Activated CD4-positive, alpha-beta memory T cell treated with anti-CD3 and anti-CD28 coated beads, Interleukin-2, amount 10 ng/mL, durations not matched to agents 7 days and 5 days (primary cell): Measurements from ENCODE around the gene PLD5. TPM values are rescaled to one million over a fixed set of nuclear protein-coding genes. Genes with fewer than 3 reads are reported as not detected.
"Not testable (repeated sequence)": the region's sequence is repeated elsewhere in the genome, so short reads cannot be mapped to it uniquely, and the experiment has no call there.

Source experiments
- CTCF ChIA-PET: fragments of 350-600 bp; sonication (Branson Sonifier 250); formaldehyde crosslinking; loops from one replicate; lab custom pipeline; 2021; ENCODE audit warnings: antibody characterized with exemption, inconsistent platforms; lab: Charles Lee
- POLR2A ChIA-PET: fragments of 350-600 bp; sonication (Branson Sonifier 250); formaldehyde crosslinking; loops from one replicate; lab custom pipeline; 2021; ENCODE audit warnings: antibody characterized with exemption; lab: Charles Lee
- DNase-seq: peaks from one replicate; pipeline ENCODE4 v3.0.0-alpha.2; 2020
- H3K27ac Mint-ChIP-seq: one replicate; pipeline ENCODE4 v1.8.0; 2021; ENCODE audit warnings: mild to moderate bottlenecking, mixed read lengths
- H3K27me3 Mint-ChIP-seq: one replicate; pipeline ENCODE4 v1.8.0; 2021; ENCODE audit warnings: mixed read lengths
- H3K36me3 Mint-ChIP-seq: one replicate; pipeline ENCODE4 v1.8.0; 2021; ENCODE audit warnings: low read depth, mixed read lengths
- H3K4me1 Mint-ChIP-seq: one replicate; pipeline ENCODE4 v1.8.0; 2021; ENCODE audit warnings: mixed read lengths
- H3K4me3 Mint-ChIP-seq: one replicate; pipeline ENCODE4 v1.8.0; 2021; ENCODE audit warnings: mild to moderate bottlenecking, mixed read lengths
- H3K9me3 Mint-ChIP-seq: one replicate; pipeline ENCODE4 v1.8.0; 2021; ENCODE audit warnings: mixed read lengths
- total RNA-seq, 2 experiments: library from RNA; stranded (reverse); gene quantifications; one replicate each; pipeline ENCODE4 v1.2.3, GENCODE V29; 2021

The PLD5 gene
- total RNA-seq, 2 experiments from 2014 or later: not detected

DNA sequence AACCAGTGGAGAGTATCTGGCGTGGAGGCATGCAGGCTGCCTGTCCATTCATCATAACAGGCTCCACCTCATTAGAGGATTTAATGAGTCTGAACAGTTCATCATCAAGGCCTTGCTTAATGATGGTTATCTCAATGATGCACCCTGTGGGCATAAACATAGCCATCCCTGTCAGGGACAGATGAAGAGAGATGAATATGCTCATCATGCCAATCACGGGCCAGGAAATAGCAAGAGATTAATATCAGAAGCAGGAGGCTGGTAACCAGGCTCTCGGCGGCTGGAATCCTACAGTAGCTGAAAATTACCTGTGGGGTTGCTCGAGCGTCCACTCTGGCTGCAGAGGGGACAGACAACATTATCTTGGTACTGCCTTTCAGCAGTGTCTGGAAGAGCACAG lies 247.7 kb downstream of the PLD5 start:
- H3K27ac Mint-ChIP-seq, POLR2A ChIA-PET, H3K27me3 Mint-ChIP-seq, H3K4me3 Mint-ChIP-seq, CTCF ChIA-PET, DNase-seq, H3K4me1 Mint-ChIP-seq, H3K9me3 Mint-ChIP-seq, H3K36me3 Mint-ChIP-seq: not testable (repeated sequence)

- H3K4me1 Mint-ChIP-seq, CTCF ChIA-PET, H3K9me3 Mint-ChIP-seq, H3K4me3 Mint-ChIP-seq, DNase-seq, H3K36me3 Mint-ChIP-seq, H3K27ac Mint-ChIP-seq, POLR2A ChIA-PET, H3K27me3 Mint-ChIP-seq: not testable (repeated sequence)
Observed at GRCh38 chr1:242267004-242267403, 257.5 kb downstream of the PLD5 start.

DNA sequence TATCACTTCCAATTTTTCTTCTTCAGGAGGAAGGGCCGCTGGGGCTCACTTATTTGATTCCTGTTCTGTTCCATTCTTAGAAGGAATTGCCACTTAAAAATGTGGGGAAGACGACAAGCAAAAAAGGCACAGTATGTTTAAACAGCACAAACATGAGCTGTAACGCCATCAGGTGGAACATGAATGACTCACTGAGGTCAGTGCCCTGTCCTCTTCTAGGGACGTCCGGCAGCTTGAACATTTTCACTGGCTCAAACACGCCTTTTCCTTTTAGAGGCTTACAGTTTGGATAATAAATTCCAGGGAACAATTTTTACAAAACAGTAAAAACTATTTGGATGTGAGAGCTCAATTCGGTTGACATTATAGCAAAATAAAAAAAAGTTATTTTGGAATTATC lies 260.1 kb downstream of the PLD5 start:
- H3K27me3 Mint-ChIP-seq, POLR2A ChIA-PET, H3K9me3 Mint-ChIP-seq, H3K27ac Mint-ChIP-seq, CTCF ChIA-PET, DNase-seq, H3K4me3 Mint-ChIP-seq, H3K4me1 Mint-ChIP-seq, H3K36me3 Mint-ChIP-seq: not testable (repeated sequence)

DNA sequence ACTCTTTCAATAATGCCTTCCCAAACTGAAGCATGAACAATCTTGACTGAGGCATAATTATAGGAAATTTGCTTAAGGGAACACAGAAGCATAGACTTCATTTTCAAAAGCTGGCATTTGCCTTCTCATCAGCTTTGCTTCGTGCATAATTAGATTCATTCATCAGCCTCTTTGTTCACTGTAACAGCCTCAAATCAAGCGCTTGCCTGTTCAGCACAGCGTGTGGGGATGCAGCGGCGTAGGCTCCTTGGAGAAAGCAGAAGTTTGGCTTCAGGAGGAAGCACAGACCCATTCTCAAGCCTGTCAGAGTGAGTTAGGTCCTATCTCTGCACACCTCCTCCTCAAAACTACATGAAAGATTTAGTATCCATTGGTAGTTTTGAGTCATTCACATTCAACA lies 279.2 kb downstream of the PLD5 start:
- ChIA-PET POLR2A (no interaction called here), CTCF (no interaction called here)
- no peaks in the 10 kb centered on the region for H3K36me3 Mint-ChIP-seq
- H3K4me1 Mint-ChIP-seq: no peaks in the 10 kb centered on the region
- H3K27me3 Mint-ChIP-seq: no peaks in the 10 kb centered on the region
- peaks cover 3% of the 10 kb centered on the region for H3K9me3 Mint-ChIP-seq
- no peak overlapping the region for H3K27ac Mint-ChIP-seq
- no peak for DNase-seq
- H3K4me3 Mint-ChIP-seq: no peak overlapping the region

GRCh38 chr1:242243472-242243871 lies 281.0 kb downstream of the PLD5 start:
- Mint-ChIP-seq H3K27me3 (no peaks in the 10 kb centered on the region), H3K4me1 (no peaks in the 10 kb centered on the region), H3K9me3 (peaks cover 3% of the 10 kb centered on the region), H3K27ac (no peak overlapping the region), H3K4me3 (no peak overlapping the region), H3K36me3 (no peaks in the 10 kb centered on the region)
- ChIA-PET CTCF (no interaction called here), POLR2A (no interaction called here)
- no peak for DNase-seq

DNA sequence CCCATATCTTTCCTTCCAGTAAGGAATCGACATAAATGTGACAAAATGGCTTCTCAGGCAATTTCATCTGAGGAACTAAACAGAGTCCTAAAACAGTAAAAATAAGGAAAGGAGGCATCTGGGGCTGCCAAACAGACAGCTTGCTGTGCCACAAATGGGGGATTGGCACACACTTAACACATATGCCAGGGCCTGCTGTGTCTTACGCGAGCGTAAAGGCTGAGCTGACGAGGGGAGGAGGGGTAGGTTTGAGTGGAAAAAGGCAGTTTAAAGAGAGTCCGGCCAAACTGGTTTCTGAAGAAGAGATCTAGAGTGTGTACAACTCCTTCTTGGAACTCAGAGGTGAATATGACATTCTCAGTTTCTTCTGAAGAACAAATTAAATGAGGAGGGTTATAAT lies 281.5 kb downstream of the PLD5 start:
- CTCF ChIA-PET: no interaction called here

DNA sequence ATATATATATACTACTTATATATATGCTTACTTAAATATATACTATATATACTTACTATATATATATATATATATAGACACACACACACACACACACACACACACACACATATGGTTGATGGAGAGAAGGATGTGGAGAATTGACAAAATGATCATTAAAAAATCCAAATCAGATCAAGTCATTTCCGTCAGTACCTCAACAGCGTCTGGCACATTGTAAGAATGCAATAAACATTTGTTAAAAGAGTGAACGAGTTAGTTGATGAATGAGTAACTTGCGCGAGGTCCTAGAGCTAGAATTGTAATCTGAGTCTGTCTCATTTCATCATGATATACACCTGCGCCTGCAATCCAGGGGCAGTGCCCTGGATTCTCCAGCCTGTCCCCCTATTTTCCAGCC lies 282.6 kb downstream of the PLD5 start:
- ChIA-PET CTCF (no interaction called here), POLR2A (no interaction called here)
- Mint-ChIP-seq H3K4me3 (no peak overlapping the region), H3K4me1 (no peaks in the 10 kb centered on the region), H3K36me3 (no peaks in the 10 kb centered on the region), H3K27ac (no peak overlapping the region), H3K9me3 (peaks cover 3% of the 10 kb centered on the region), H3K27me3 (no peaks in the 10 kb centered on the region)
- no peak for DNase-seq

More for the DNA sequence above, 281.5 kb downstream of the PLD5 start:
- Mint-ChIP-seq H3K9me3 (peaks cover 3% of the 10 kb centered on the region), H3K27me3 (no peaks in the 10 kb centered on the region), H3K4me1 (no peaks in the 10 kb centered on the region), H3K36me3 (no peaks in the 10 kb centered on the region), H3K27ac (no peak overlapping the region), H3K4me3 (no peak overlapping the region)
- POLR2A ChIA-PET: no interaction called here
- DNase-seq: no peak

- H3K9me3 Mint-ChIP-seq: no peaks in the 10 kb centered on the region
- H3K4me3 Mint-ChIP-seq: no peak overlapping the region
- H3K27me3 Mint-ChIP-seq: no peaks in the 10 kb centered on the region
- no peak for DNase-seq
- POLR2A ChIA-PET: no interaction called here
- H3K27ac Mint-ChIP-seq: no peak overlapping the region
- H3K4me1 Mint-ChIP-seq: no peaks in the 10 kb centered on the region
- H3K36me3 Mint-ChIP-seq: no peaks in the 10 kb centered on the region
- CTCF ChIA-PET: no interaction called here
Observed at GRCh38 chr1:242240691-242241090, 283.8 kb downstream of the PLD5 start.

DNA sequence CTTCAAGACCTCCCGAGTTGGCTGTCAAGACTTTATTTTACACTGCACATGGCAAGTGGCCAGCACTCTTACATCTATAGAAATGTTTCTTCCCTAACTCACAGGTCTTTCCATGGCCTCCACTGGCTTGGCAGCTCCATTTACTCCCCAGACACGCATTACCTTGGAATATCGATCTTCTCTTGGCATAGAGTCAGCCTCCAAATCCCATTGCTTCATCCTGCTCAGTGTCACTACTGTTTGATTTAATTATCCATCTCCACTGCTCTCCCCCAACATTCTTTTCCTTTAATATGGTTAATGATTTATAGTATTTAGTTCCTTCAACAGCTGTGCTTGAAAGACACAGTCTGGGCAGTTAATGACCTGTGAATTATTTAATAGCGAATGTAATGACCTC lies 284.4 kb downstream of the PLD5 start:
- ChIA-PET POLR2A (no interaction called here), CTCF (no interaction called here)
- Mint-ChIP-seq H3K4me3 (no peak overlapping the region), H3K27me3 (no peaks in the 10 kb centered on the region), H3K27ac (no peak overlapping the region), H3K4me1 (no peaks in the 10 kb centered on the region), H3K9me3 (no peaks in the 10 kb centered on the region), H3K36me3 (no peaks in the 10 kb centered on the region)
- no peak for DNase-seq

- Mint-ChIP-seq H3K4me3 (no peak overlapping the region), H3K4me1 (no peaks in the 10 kb centered on the region), H3K27ac (no peak overlapping the region), H3K9me3 (no peaks in the 10 kb centered on the region), H3K27me3 (no peaks in the 10 kb centered on the region), H3K36me3 (no peaks in the 10 kb centered on the region)
- CTCF ChIA-PET: no interaction called here
- POLR2A ChIA-PET: no interaction called here
- no peak for DNase-seq
Observed at GRCh38 chr1:242239398-242239797, 285.1 kb downstream of the PLD5 start.

GRCh38 chr1:242237051-242237450 lies 287.4 kb downstream of the PLD5 start:
- H3K4me3 Mint-ChIP-seq: no peak overlapping the region
- ChIA-PET POLR2A (no interaction called here), CTCF (no interaction called here)
- H3K4me1 Mint-ChIP-seq: no peaks in the 10 kb centered on the region
- H3K36me3 Mint-ChIP-seq: no peaks in the 10 kb centered on the region
- H3K27ac Mint-ChIP-seq: no peak overlapping the region
- DNase-seq: no peak
- H3K9me3 Mint-ChIP-seq: no peaks in the 10 kb centered on the region
- no peaks in the 10 kb centered on the region for H3K27me3 Mint-ChIP-seq

GRCh38 chr1:242228991-242229390 lies 295.5 kb downstream of the PLD5 start:
- ChIA-PET POLR2A (no interaction called here), CTCF (no interaction called here)
- H3K27me3 Mint-ChIP-seq: no peaks in the 10 kb centered on the region
- H3K36me3 Mint-ChIP-seq: no peaks in the 10 kb centered on the region
- DNase-seq: no peak
- H3K4me3 Mint-ChIP-seq: no peak overlapping the region
- no peaks in the 10 kb centered on the region for H3K4me1 Mint-ChIP-seq
- H3K27ac Mint-ChIP-seq: no peak overlapping the region
- H3K9me3 Mint-ChIP-seq: no peaks in the 10 kb centered on the region

GRCh38 chr1:242225767-242226573 lies 298.5 kb downstream of the PLD5 start:
- Mint-ChIP-seq H3K27ac (no peak overlapping the region), H3K36me3 (no peaks in the 10 kb centered on the region), H3K4me3 (no peak overlapping the region), H3K4me1 (no peaks in the 10 kb centered on the region), H3K27me3 (no peaks in the 10 kb centered on the region), H3K9me3 (no peaks in the 10 kb centered on the region)
- ChIA-PET POLR2A (no interaction called here), CTCF (no interaction called here)
- no peak for DNase-seq
